Measurements from ENCODE around the gene TMEM198. TPM values are rescaled to one million over a fixed set of nuclear protein-coding genes. Genes with fewer than 3 reads are reported as not detected.

TMEM198 gene
- total and polyA plus RNA-seq, 2 experiments from 2014 or later = 8.0 to 10.4 TPM

DNA sequence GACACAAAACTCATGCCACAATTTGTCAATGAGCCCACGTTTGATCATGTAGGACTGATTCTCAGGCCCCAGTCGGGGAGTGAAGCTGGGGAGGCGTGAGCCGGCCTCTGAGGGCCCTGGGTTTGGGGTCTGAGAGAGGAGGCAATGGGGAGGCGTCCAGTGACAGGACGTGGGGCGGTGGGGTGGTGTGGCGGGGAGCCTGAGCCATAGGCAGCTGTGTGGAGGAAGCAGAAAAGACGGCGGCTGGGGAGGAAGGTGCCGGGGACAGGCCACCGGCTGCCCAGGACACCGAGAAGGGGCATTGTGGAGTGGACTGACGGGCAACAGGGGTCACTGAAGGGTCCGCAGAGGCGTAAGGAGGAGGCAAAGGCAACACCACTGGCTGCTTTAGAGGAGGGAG lies 7.4 kb upstream of the TMEM198 start:
- Histone ChIP-seq H3K9me2 (replicated peaks; ENCODE audit: insufficient read depth) (no peaks in the 10 kb centered on the region), H3K79me2 (peaks cover 7% of the 10 kb centered on the region), H3K4me1 (ENCODE audit: insufficient read depth) (peaks cover 12% of the 10 kb centered on the region), H3K27me3 (no peaks in the 10 kb centered on the region), H3K36me3 (replicated peaks; ENCODE audit: insufficient read depth, low read depth) (no peaks in the 10 kb centered on the region), H3K4me2 (no peak overlapping the region), H4K20me1 (ENCODE audit: insufficient read depth, poor library complexity, severe bottlenecking) (peaks cover 14% of the 10 kb centered on the region), H3K27ac (no peak overlapping the region), H3K9me3 (ENCODE audit: low read depth) (no peaks in the 10 kb centered on the region), H2AFZ (no peak overlapping the region), H3K4me3 (no peak overlapping the region)
- 88% methylated on average over 8 of the region's 16 CpGs for WGBS (ENCODE audit: low lambda C conversion rate, missing lambda C conversion rate)
- TF ChIP-seq, protein P1, sequence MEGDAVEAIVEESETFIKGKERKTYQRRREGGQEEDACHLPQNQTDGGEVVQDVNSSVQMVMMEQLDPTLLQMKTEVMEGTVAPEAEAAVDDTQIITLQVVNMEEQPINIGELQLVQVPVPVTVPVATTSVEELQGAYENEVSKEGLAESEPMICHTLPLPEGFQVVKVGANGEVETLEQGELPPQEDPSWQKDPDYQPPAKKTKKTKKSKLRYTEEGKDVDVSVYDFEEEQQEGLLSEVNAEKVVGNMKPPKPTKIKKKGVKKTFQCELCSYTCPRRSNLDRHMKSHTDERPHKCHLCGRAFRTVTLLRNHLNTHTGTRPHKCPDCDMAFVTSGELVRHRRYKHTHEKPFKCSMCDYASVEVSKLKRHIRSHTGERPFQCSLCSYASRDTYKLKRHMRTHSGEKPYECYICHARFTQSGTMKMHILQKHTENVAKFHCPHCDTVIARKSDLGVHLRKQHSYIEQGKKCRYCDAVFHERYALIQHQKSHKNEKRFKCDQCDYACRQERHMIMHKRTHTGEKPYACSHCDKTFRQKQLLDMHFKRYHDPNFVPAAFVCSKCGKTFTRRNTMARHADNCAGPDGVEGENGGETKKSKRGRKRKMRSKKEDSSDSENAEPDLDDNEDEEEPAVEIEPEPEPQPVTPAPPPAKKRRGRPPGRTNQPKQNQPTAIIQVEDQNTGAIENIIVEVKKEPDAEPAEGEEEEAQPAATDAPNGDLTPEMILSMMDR (IDR thresholded peaks at IDR 0.05; ENCODE audit: poor library complexity) = no peak
- TF ChIP-seq EZH2 (IDR thresholded peaks at IDR 0.05; ENCODE audit: borderline replicate concordance) (no peak), EZH2phosphoT487 (IDR thresholded peaks at IDR 0.05; ENCODE audit: low read depth, severe bottlenecking, unreplicated experiment) (no peak)
- DNase-seq (ENCODE audit: low spot score) = no peak

DNA sequence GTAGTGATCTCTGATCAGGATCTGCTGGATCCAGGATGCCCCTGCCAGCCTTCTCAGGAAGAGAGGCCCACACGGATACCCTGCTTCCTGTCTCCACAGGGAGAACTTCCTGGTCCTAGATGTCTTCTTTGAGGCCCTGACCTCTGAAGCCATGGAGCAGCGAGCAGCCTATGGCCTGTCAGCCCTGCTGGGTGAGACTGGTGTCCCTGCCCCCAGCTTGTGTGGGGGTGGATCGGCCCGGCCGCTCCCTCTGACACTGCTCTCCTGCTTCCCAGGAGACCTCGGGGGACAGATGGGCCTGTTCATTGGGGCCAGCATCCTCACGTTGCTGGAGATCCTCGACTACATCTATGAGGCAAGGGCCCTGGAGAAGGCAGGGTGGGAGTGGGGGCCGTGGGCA lies 6.9 kb upstream of the TMEM198 start:
- H3K79me2 ChIP-seq = peaks cover 8% of the 10 kb centered on the region
- H3K4me2 ChIP-seq = no peak overlapping the region
- H3K4me1 ChIP-seq (ENCODE audit: insufficient read depth) = peaks cover 15% of the 10 kb centered on the region
- no peaks in the 10 kb centered on the region for H3K36me3 ChIP-seq (replicated peaks; ENCODE audit: insufficient read depth, low read depth)
- no peak overlapping the region for H3K4me3 ChIP-seq
- H3K9me3 ChIP-seq (ENCODE audit: low read depth) = no peaks in the 10 kb centered on the region
- DNase-seq (ENCODE audit: low spot score) = no peak
- peaks cover 15% of the 10 kb centered on the region for H4K20me1 ChIP-seq (ENCODE audit: insufficient read depth, poor library complexity, severe bottlenecking)
- no peak overlapping the region for H3K27ac ChIP-seq
- no peak overlapping the region for H2AFZ ChIP-seq
- no peaks in the 10 kb centered on the region for H3K27me3 ChIP-seq
- H3K9me2 ChIP-seq (replicated peaks; ENCODE audit: insufficient read depth) = no peaks in the 10 kb centered on the region
- TF ChIP-seq, protein P1 (IDR thresholded peaks at IDR 0.05; ENCODE audit: poor library complexity) = no peak
- TF ChIP-seq EZH2phosphoT487 (IDR thresholded peaks at IDR 0.05; ENCODE audit: low read depth, severe bottlenecking, unreplicated experiment) (no peak), EZH2 (IDR thresholded peaks at IDR 0.05; ENCODE audit: borderline replicate concordance) (no peak)
- 79% methylated on average over 8 of the region's 9 CpGs for WGBS (ENCODE audit: low lambda C conversion rate, missing lambda C conversion rate)

DNA sequence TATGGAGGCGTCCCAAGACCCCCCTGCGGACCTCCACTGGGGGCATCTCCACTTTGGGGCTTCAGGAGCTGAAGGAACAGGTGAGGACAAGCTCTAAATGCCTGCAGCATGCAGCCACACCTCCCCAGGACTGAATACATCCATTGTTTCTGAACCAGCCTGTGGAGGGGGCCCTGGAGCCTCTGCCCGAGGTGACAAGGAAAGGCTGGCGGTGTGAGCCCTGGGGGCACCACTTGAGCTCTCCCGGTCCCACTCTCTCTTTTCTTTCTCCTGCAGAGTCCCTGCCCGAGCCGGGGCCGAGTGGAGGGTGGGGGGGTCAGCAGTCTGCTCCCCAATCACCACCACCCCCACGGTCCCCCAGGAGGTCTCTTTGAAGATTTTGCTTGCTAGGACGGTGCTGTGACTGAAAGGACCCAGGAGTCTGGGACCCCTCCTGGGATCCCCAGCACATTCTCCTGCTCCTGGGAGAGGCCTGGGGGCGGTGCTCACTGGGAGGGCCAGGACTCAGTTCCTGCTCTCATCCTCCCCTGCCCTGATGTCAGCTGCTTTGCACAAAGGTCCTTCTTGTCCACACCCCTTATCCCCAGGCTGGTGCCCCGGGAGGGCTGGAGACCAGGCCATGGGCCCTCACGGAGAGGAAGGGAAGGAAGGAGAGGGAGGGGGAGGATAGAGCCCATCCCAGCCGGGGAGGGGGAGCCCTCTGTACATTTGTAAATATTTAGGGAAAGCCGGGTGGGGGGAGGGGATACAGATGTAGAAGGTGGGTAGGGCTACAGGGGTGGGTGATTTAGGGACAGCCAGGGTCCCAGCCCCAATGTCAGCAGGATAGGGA lies 6.0 kb upstream of the TMEM198 start:
- peak overlapping the region; percentile 51 for H3K27ac ChIP-seq
- TF ChIP-seq, protein P1 (IDR thresholded peaks at IDR 0.05; ENCODE audit: poor library complexity) = no peak
- no peak for TF ChIP-seq EZH2 (IDR thresholded peaks at IDR 0.05; ENCODE audit: borderline replicate concordance)
- TF ChIP-seq EZH2phosphoT487 (IDR thresholded peaks at IDR 0.05; ENCODE audit: low read depth, severe bottlenecking, unreplicated experiment) = no peak
- no peaks in the 10 kb centered on the region for H3K27me3 ChIP-seq
- no peak for DNase-seq (ENCODE audit: low spot score)
- no peak overlapping the region for H2AFZ ChIP-seq
- peaks cover 21% of the 10 kb centered on the region for H4K20me1 ChIP-seq (ENCODE audit: insufficient read depth, poor library complexity, severe bottlenecking)
- H3K4me2 ChIP-seq = peak overlapping the region; percentile 41
- peaks cover 16% of the 10 kb centered on the region for H3K79me2 ChIP-seq
- H3K4me3 ChIP-seq = no peak overlapping the region
- peaks cover 20% of the 10 kb centered on the region for H3K4me1 ChIP-seq (ENCODE audit: insufficient read depth)
- WGBS (ENCODE audit: low lambda C conversion rate, missing lambda C conversion rate) = 59% methylated on average over 14 of the region's 15 CpGs
- H3K9me3 ChIP-seq (ENCODE audit: low read depth) = no peaks in the 10 kb centered on the region
- no peaks in the 10 kb centered on the region for H3K36me3 ChIP-seq (replicated peaks; ENCODE audit: insufficient read depth, low read depth)
- no peaks in the 10 kb centered on the region for H3K9me2 ChIP-seq (replicated peaks; ENCODE audit: insufficient read depth)
